Measurements from ENCODE around the gene UQCRC1. TPM values are rescaled to one million over a fixed set of nuclear protein-coding genes. Genes with fewer than 3 reads are reported as not detected.

Gene UQCRC1
- polyA plus RNA-seq, 2 of the 4 experiments (the other 2 are of a cell fraction) = 256 to 279 TPM

- Histone ChIP-seq H3K27ac (peak overlapping the region in 1 of 2 experiments; percentile 31; a peak in 2 of 6 replicates), H3K4me1 (peaks cover 79% of the 10 kb centered on the region), H3K9me3 (no peaks in the 10 kb centered on the region), H3K4me3 (no peak overlapping the region), H3K4me2 (no peak overlapping the region)
- WGBS (ENCODE audit: missing lambda C conversion rate) = 79% methylated on average over 5 of the region's 5 CpGs
- ChIA-PET POLR2A (no interaction called here), CTCF (interaction anchor here (2.2 kb wide), 1 partner anchor 18 kb away, joined by 8 read pairs; no protein-coding TSS in a partner anchor)
- no peak for DNase-seq (ENCODE audit: low read depth in 1 of 2, low spot score in 1 of 2)
- ATAC-seq = no peak
- TF ChIP-seq CEBPB (IDR thresholded peaks at IDR 0.05) (no peak), MYC (IDR thresholded peaks at IDR 0.05; ENCODE audit: borderline replicate concordance, low read length) (no peak), FOSL2 (IDR thresholded peaks at IDR 0.05) (no peak), FOSL2 (CRISPR knock-in tag; IDR thresholded peaks at IDR 0.05) (no peak), POLR2A (IDR thresholded peaks at IDR 0.05; ENCODE audit: low read length) (no peak), CTCF (IDR thresholded peaks at IDR 0.05) (no peak)
- FAIRE-seq = no peak
Observed at GRCh38 chr3:48560648-48561018, 48.8 kb downstream of the UQCRC1 start.

- CTCF ChIA-PET = interaction anchor here (0.9 to 2.5 kb wide), 16 partner anchors 9 to 123 kb away, joined by 3 to 14 read pairs (median 4); partner anchors contain the start of genes SLC26A6 and UQCRC1
- 60% methylated on average over 6 of the region's 6 CpGs for WGBS (ENCODE audit: missing lambda C conversion rate)
Observed at GRCh38 chr3:48558493-48559134, 50.8 kb downstream of the UQCRC1 start.

More at GRCh38 chr3:48558493-48559134, 50.8 kb downstream of the UQCRC1 start:
- TF ChIP-seq NR3C1 (IDR thresholded peaks at IDR 0.05) = no peak
- TF ChIP-seq MAZ (IDR thresholded peaks at IDR 0.05; ENCODE audit: borderline replicate concordance, low read depth, low read length) = no peak
- TF ChIP-seq REST (IDR thresholded peaks at IDR 0.05) = no peak
- TF ChIP-seq PBX3 (IDR thresholded peaks at IDR 0.05) = no peak
- no peak for TF ChIP-seq JUNB (IDR thresholded peaks at IDR 0.05)
- no peak for TF ChIP-seq FOSB (CRISPR knock-in tag; IDR thresholded peaks at IDR 0.05)
- TF ChIP-seq BCL3 (IDR thresholded peaks at IDR 0.05) = no peak
- no peak for TF ChIP-seq PHF8 (IDR thresholded peaks at IDR 0.05; ENCODE audit: borderline replicate concordance, low read depth)
- no peak for TF ChIP-seq SREBF2 (IDR thresholded peaks at IDR 0.05)
- TF ChIP-seq KDM1A (IDR thresholded peaks at IDR 0.05; ENCODE audit: low read depth) = no peak
- no peak for TF ChIP-seq CBX2 (IDR thresholded peaks at IDR 0.05; ENCODE audit: borderline replicate concordance, low read depth)
- TF ChIP-seq HOXB13 (CRISPR knock-in tag; IDR thresholded peaks at IDR 0.05; ENCODE audit: low read depth) = no peak
- TF ChIP-seq HES2 (IDR thresholded peaks at IDR 0.05) = no peak
- TF ChIP-seq FOSL2 (IDR thresholded peaks at IDR 0.05) = no peak
- TF ChIP-seq FOSL2 (CRISPR knock-in tag; IDR thresholded peaks at IDR 0.05) = no peak
- DNase-seq (ENCODE audit: low read depth in 1 of 2, low spot score in 1 of 2) (no peak), ATAC-seq (no peak; a peak in 1 of 6 replicates), FAIRE-seq (no peak)
- peaks cover 59% of the 10 kb centered on the region for H3K4me1 ChIP-seq
- peak overlapping the region in 1 of 2 experiments; percentile 48; a peak in 2 of 6 replicates for H3K27ac ChIP-seq
- POLR2A ChIA-PET = interaction anchor here (1.6 kb wide), 1 partner anchor 105 kb away, joined by 5 read pairs; no protein-coding TSS in a partner anchor
- no peaks in the 10 kb centered on the region for H3K9me3 ChIP-seq
- no peak overlapping the region for H3K4me3 ChIP-seq
- peak overlapping the region; percentile 89; the same call in 2 of the 3 replicates for H3K4me2 ChIP-seq

Data from A549 (cell line).